Upper lobe of left lung (tissue), 6 donors: ENCODE measurements around the gene SNN. TPM values are rescaled to one million over a fixed set of nuclear protein-coding genes. Genes with fewer than 3 reads are reported as not detected.

Experiments used
- ATAC-seq, 2 donors: fragments of 200-7000 bp; cut with Tn5 transposase; one replicate each; pipeline ENCODE4 v1.9.1; 2022; ENCODE audit warnings: mild to moderate bottlenecking in 2 of 2, moderate library complexity in 2 of 2; ENCODE audit not compliant: low FRiP score in 2 of 2
- DNase-seq, 2 donors: peaks; one replicate each; pipeline ENCODE4 v3.0.0-alpha.2; 2019 to 2020
- H3K27ac ChIP-seq, 4 donors: fragments of 200-600 bp; sonication (generic); one replicate each; pipeline ENCODE4 v1.5.1; 2016 to 2019
- H3K27me3 ChIP-seq, 4 donors: fragments of 200-600 bp; sonication (generic); one replicate each; pipeline ENCODE4 v1.5.1; 2017 to 2019
- H3K36me3 ChIP-seq, 4 donors: fragments of 200-600 bp; sonication (generic); one replicate each; pipeline ENCODE4 v1.5.1; 2016 to 2019
- H3K4me1 ChIP-seq, 4 donors: fragments of 200-600 bp; sonication (generic); one replicate each; pipeline ENCODE4 v1.5.1; 2018 to 2019
- H3K4me3 ChIP-seq, 4 donors: fragments of 200-600 bp; sonication (generic); one replicate each; pipeline ENCODE4 v1.5.1; 2017 to 2019; ENCODE audit warnings: mild to moderate bottlenecking in 2 of 4, moderate library complexity in 1 of 4
- H3K9me3 ChIP-seq, 4 donors: fragments of 200-600 bp; sonication (generic); one replicate each; pipeline ENCODE4 v1.5.1; 2018 to 2019
- CTCF ChIP-seq, 6 experiments: fragments of 450-650 bp in 4 of 6; fragments of 200-600 bp in 2 of 6; sonication (generic) in 2 of 6; IDR thresholded peaks; one replicate each; pipeline ENCODE4 v1.5.1; 2016 to 2019; ENCODE audit warnings: antibody characterized with exemption in 6 of 6
- EP300 ChIP-seq, 4 donors: sonication (generic); formaldehyde crosslinking; IDR thresholded peaks; one replicate each; pipeline ENCODE4 v1.5.1; 2017; ENCODE audit warnings: antibody characterized with exemption in 4 of 4, control low read depth in 2 of 4
- POLR2A ChIP-seq, 4 donors: fragments of 450-650 bp; IDR thresholded peaks; one replicate each; pipeline ENCODE4 v1.5.1; 2016 to 2017; ENCODE audit warnings: antibody characterized with exemption in 4 of 4, mild to moderate bottlenecking in 2 of 4
- POLR2AphosphoS5 ChIP-seq, 2 donors: sonication (generic); formaldehyde crosslinking; IDR thresholded peaks; one replicate each; pipeline ENCODE4 v1.5.1; 2017; ENCODE audit warnings: antibody characterized with exemption in 2 of 2
- WGBS, 2 donors: methylation state at CpG; one replicate each; pipeline ENCODE4 v1.1.5; 2017 to 2018; 5-methylcytosine and 5-hydroxymethylcytosine counted together
- total RNA-seq, 6 donors: library from RNA; depleted of rRNA in 4 of 6; stranded (reverse); fragments of >200 nt in 4 of 6; gene quantifications; one replicate each; pipeline versions ENCODE4 v1.1.0 to v1.2.1, GENCODE V29; 2016 to 2021
- donor health status: DM: no; HTN: no; CAD: no; lungs with moderate emphysema.
- donor health status: DM: no; HTN: yes; CAD: no; lungs with severe emphysema.

The SNN gene
- total RNA-seq, 6 donors from 2014 or later: 14.7 to 29.8 (median 26.1) TPM

GRCh38 chr16:11665071-11665491, 3.2 kb upstream of the SNN start:
- peaks cover 5 to 14% (median 11%) of the 10 kb centered on the region in 4 donors for H3K4me1 ChIP-seq
- no peaks in the 10 kb centered on the region for H3K9me3 ChIP-seq
- H3K36me3 ChIP-seq: no peaks in the 10 kb centered on the region
- WGBS, 2 donors: 27 to 53% methylated on average over 2 to 11 of the region's 11 CpGs
- H3K4me3 ChIP-seq: no peak overlapping the region
- no peak overlapping the region for H3K27ac ChIP-seq
- ATAC-seq (no peak), DNase-seq (no peak)
- H3K27me3 ChIP-seq: no peaks in the 10 kb centered on the region
- TF ChIP-seq EP300 (IDR thresholded peaks at IDR 0.05) (no peak), POLR2A (IDR thresholded peaks at IDR 0.05) (no peak), CTCF (IDR thresholded peaks at IDR 0.05) (no peak), POLR2AphosphoS5 (IDR thresholded peaks at IDR 0.05) (no peak)

- no peak for ATAC-seq
Measured at GRCh38 chr16:11666103-11667055, 1.9 kb upstream of the SNN start.

GRCh38 chr16:11667221-11667823, 933 bp upstream of the SNN start:
- no peaks in the 10 kb centered on the region for H3K9me3 ChIP-seq
- no peaks in the 10 kb centered on the region for H3K27me3 ChIP-seq
- DNase-seq (no peak), ATAC-seq (no peak)
- H3K4me3 ChIP-seq: peak overlapping the region in 2 of 4 donors; percentile 64 to 92
- H3K27ac ChIP-seq: peak overlapping the region in 1 of 4 donors; percentile 71
- WGBS, 2 donors: 84 to 89% methylated on average over 9 to 11 of the region's 11 CpGs
- H3K36me3 ChIP-seq: no peaks in the 10 kb centered on the region
- no peak for TF ChIP-seq EP300 (IDR thresholded peaks at IDR 0.05)
- peaks cover 19 to 35% (median 29%) of the 10 kb centered on the region in 4 donors for H3K4me1 ChIP-seq

More at GRCh38 chr16:11666103-11667055, 1.9 kb upstream of the SNN start:
- Histone ChIP-seq H3K9me3 (no peaks in the 10 kb centered on the region), H3K4me3 (no peak overlapping the region), H3K27ac (no peak overlapping the region), H3K4me1 (peaks cover 12 to 25% (median 22%) of the 10 kb centered on the region in 4 donors), H3K27me3 (no peaks in the 10 kb centered on the region), H3K36me3 (no peaks in the 10 kb centered on the region)
- 80 to 81% methylated on average over 14 of the region's 14 CpGs for WGBS, 2 donors
- DNase-seq: no peak
- no peak for TF ChIP-seq EP300 (IDR thresholded peaks at IDR 0.05)
- TF ChIP-seq CTCF (IDR thresholded peaks at IDR 0.05): no peak
- TF ChIP-seq POLR2A (IDR thresholded peaks at IDR 0.05): no peak
- no peak for TF ChIP-seq POLR2AphosphoS5 (IDR thresholded peaks at IDR 0.05)

- DNase-seq (peak in 1 of 2 donors; percentile 91), ATAC-seq (peak in 1 of 2 donors; percentile 25)
- WGBS, 2 donors: 0 to 1% methylated on average over 24 of the region's 97 CpGs
- Histone ChIP-seq H3K4me3 (peak overlapping the region; percentile 91 to 98 (median 94)), H3K36me3 (no peaks in the 10 kb centered on the region), H3K27me3 (no peaks in the 10 kb centered on the region), H3K4me1 (peaks cover 32 to 49% (median 43%) of the 10 kb centered on the region in 4 donors), H3K9me3 (no peaks in the 10 kb centered on the region), H3K27ac (peak overlapping the region; percentile 66 to 90 (median 86))
- TF ChIP-seq POLR2AphosphoS5 (IDR thresholded peaks at IDR 0.05): no peak
- TF ChIP-seq CTCF (IDR thresholded peaks at IDR 0.05): no peak
- no peak for TF ChIP-seq EP300 (IDR thresholded peaks at IDR 0.05)
- no peak for TF ChIP-seq POLR2A (IDR thresholded peaks at IDR 0.05)
Measured at GRCh38 chr16:11668623-11669379, 546 bp downstream of the SNN start.
